IPS-18c (cell line): Measurements from ENCODE around the gene NKTR.

ENCODE experiments used
- H3K4me3 ChIP-seq: 2 replicates; pipeline ENCODE4 v1.7.0; 2013; ENCODE audit warnings: low read depth, mild to moderate bottlenecking, low read length, moderate library complexity; ENCODE audit not compliant: insufficient read depth
- H3K9me3 ChIP-seq: one replicate; pipeline ENCODE4 v1.6.1; 2013; ENCODE audit warnings: mild to moderate bottlenecking, low read length, moderate library complexity; ENCODE audit not compliant: control insufficient read depth, insufficient read depth

The NKTR gene

GRCh38 chr3:42655980-42656679 is 55.6 kb downstream of the NKTR start:
- no peaks in the 10 kb centered on the region for H3K9me3 ChIP-seq
- no peak overlapping the region; the same call in 1 of the 2 replicates for H3K4me3 ChIP-seq

GRCh38 chr3:42656680-42657610 is 56.5 kb downstream of the NKTR start:
- H3K9me3 ChIP-seq: no peaks in the 10 kb centered on the region
- H3K4me3 ChIP-seq: no peak overlapping the region

GRCh38 chr3:42657675-42658074 is 57.2 kb downstream of the NKTR start:
- no peak overlapping the region for H3K4me3 ChIP-seq

GRCh38 chr3:42658091-42658770 is 57.7 kb downstream of the NKTR start:
- no peak overlapping the region for H3K4me3 ChIP-seq
- no peaks in the 10 kb centered on the region for H3K9me3 ChIP-seq

More at GRCh38 chr3:42657675-42658074, 57.2 kb downstream of the NKTR start:
- H3K9me3 ChIP-seq: no peaks in the 10 kb centered on the region

- H3K9me3 ChIP-seq: no peaks in the 10 kb centered on the region
- no peak overlapping the region for H3K4me3 ChIP-seq
Measured at GRCh38 chr3:42658771-42659390, 58.4 kb downstream of the NKTR start.

GRCh38 chr3:42659451-42660130 is 59.1 kb downstream of the NKTR start:
- H3K4me3 ChIP-seq: no peak overlapping the region
- H3K9me3 ChIP-seq: no peaks in the 10 kb centered on the region

GRCh38 chr3:42660131-42660715 is 59.7 kb downstream of the NKTR start:
- Histone ChIP-seq H3K9me3 (no peaks in the 10 kb centered on the region), H3K4me3 (no peak overlapping the region)

GRCh38 chr3:42660898-42661297 is 60.4 kb downstream of the NKTR start:
- no peak overlapping the region; the same call in 1 of the 2 replicates for H3K4me3 ChIP-seq
- H3K9me3 ChIP-seq: no peaks in the 10 kb centered on the region

- Histone ChIP-seq H3K4me3 (no peak overlapping the region), H3K9me3 (no peaks in the 10 kb centered on the region)
Measured at GRCh38 chr3:42661593-42662022, 61.1 kb downstream of the NKTR start.

- Histone ChIP-seq H3K4me3 (no peak overlapping the region), H3K9me3 (no peaks in the 10 kb centered on the region)
Measured at GRCh38 chr3:42662037-42662812, 61.7 kb downstream of the NKTR start.

GRCh38 chr3:42662813-42663535 is 62.5 kb downstream of the NKTR start:
- no peaks in the 10 kb centered on the region for H3K9me3 ChIP-seq
- H3K4me3 ChIP-seq: no peak overlapping the region

GRCh38 chr3:42663581-42664437 is 63.3 kb downstream of the NKTR start:
- no peak overlapping the region for H3K4me3 ChIP-seq
- no peaks in the 10 kb centered on the region for H3K9me3 ChIP-seq

- Histone ChIP-seq H3K9me3 (no peaks in the 10 kb centered on the region), H3K4me3 (no peak overlapping the region)
Measured at GRCh38 chr3:42664438-42664803, 63.9 kb downstream of the NKTR start.

- Histone ChIP-seq H3K9me3 (no peaks in the 10 kb centered on the region), H3K4me3 (no peak overlapping the region)
Measured at GRCh38 chr3:42665050-42665878, 64.8 kb downstream of the NKTR start.
